HG03175 (cell line): ENCODE data around the gene SCARF2.
"Not testable (repeated sequence)": the region's sequence is repeated elsewhere in the genome, so short reads cannot be mapped to it uniquely, and the experiment has no call there.

Experiments
- ATAC-seq: cut with Tn5 transposase; IDR thresholded peaks from one replicate; pipeline ENCODE4 v1.9.1; 2021; ENCODE audit warnings: mild to moderate bottlenecking, moderate library complexity; ENCODE audit not compliant: unreplicated experiment

Gene SCARF2

GRCh38 chr22:20437613-20438426, at the start of gene SCARF2:
TSS of gene SCARF2 (minus strand) at chr22:20437825. CDS start at chr22:20437754, 71 bp downstream.
- ATAC-seq: no peak

GRCh38 chr22:20486229-20486628, 48.6 kb upstream of the SCARF2 start:
- no peak for ATAC-seq

GRCh38 chr22:20484948-20485683, 47.5 kb upstream of the SCARF2 start:
- no peak for ATAC-seq

- ATAC-seq: no peak
Observed at GRCh38 chr22:20483771-20484170, 46.1 kb upstream of the SCARF2 start.

GRCh38 chr22:20483143-20483506, 45.5 kb upstream of the SCARF2 start:
- ATAC-seq: not testable (repeated sequence)

GRCh38 chr22:20479612-20480196, 42.1 kb upstream of the SCARF2 start:
- ATAC-seq: no peak

GRCh38 chr22:20478059-20478458, 40.4 kb upstream of the SCARF2 start:
- ATAC-seq: not testable (repeated sequence)

GRCh38 chr22:20475569-20475968, 37.9 kb upstream of the SCARF2 start:
- ATAC-seq: not testable (repeated sequence)

GRCh38 chr22:20475115-20475436, 37.5 kb upstream of the SCARF2 start:
- ATAC-seq: no peak

GRCh38 chr22:20472629-20473442, 35.2 kb upstream of the SCARF2 start:
- ATAC-seq: no peak

- ATAC-seq: no peak
Observed at GRCh38 chr22:20471126-20471833, 33.7 kb upstream of the SCARF2 start.

GRCh38 chr22:20470525-20470924, 32.9 kb upstream of the SCARF2 start:
- not testable (repeated sequence) for ATAC-seq

GRCh38 chr22:20469110-20469868, 31.7 kb upstream of the SCARF2 start:
- no peak for ATAC-seq

GRCh38 chr22:20466659-20467379, 29.2 kb upstream of the SCARF2 start:
- no peak for ATAC-seq

- no peak for ATAC-seq
Observed at GRCh38 chr22:20465759-20466077, 28.1 kb upstream of the SCARF2 start.

- no peak for ATAC-seq
Observed at GRCh38 chr22:20464912-20465758, 27.5 kb upstream of the SCARF2 start.

- no peak for ATAC-seq
Observed at GRCh38 chr22:20464096-20464614, 26.5 kb upstream of the SCARF2 start.
